OCI-M2 (cell line): ENCODE measurements around the gene CDH12.

Experiments used
- DNase-seq: peaks from one replicate; lab custom pipeline; 2025; ENCODE audit not compliant: unreplicated experiment; lab: John Stamatoyannopoulos, UW

Gene CDH12

DNA sequence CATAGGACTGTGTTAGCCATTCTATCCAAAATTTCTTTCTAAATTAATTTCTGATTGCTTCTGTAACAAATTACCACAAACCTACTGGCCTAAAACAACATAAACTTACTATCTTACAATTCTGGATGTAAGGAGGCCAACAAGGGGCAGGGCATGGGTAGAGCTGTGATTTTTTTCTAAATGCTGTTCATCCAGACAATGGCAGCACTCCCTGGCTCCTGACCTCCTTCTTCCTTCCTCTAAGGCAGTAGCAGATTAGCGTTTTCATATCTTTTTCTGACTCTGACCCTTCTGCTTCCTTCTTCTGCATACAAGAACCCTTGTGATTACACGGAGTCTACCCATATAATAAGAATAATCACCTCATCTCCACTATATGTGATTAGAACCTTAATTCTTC lies 1005.8 kb downstream of the CDH12 start:
- DNase-seq = no peak

DNA sequence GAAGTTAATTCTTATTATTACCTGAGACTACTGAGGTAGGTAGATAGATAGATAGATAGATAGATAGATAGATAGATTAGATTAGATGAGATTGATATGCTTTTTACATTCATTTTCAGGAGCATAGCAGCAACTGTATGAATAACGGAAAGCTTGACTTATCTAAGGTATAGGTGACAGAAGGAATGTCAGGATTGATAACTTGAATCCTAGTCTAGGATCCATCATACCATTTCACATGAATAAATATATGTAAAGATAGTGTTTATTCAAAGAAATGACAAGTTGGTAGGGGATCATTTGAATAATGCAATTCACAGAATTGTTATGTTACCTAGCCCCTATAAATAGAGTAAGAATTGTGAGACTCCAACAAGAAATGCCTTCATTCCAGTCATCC lies 1008.2 kb downstream of the CDH12 start:
- DNase-seq = no peak

DNA sequence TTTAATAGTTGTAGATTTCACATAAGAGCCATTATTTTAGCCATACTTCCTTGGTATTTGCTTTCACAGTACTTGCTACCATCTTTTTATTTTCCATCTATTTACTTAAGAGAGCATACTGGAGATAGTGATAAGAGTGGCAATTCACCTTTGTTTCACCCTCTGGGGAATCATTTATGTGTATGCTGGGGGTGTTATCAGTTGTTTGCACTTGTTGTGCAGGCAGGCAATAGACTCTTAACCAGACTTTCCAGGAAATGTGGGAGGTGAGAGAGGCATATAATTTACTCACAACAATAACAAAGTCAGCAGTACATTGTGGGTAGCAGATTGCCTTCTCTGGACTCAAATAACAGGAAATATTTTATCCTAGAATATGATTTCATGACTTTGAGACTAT lies 1018.3 kb downstream of the CDH12 start:
- peak; percentile 21 for DNase-seq

DNA sequence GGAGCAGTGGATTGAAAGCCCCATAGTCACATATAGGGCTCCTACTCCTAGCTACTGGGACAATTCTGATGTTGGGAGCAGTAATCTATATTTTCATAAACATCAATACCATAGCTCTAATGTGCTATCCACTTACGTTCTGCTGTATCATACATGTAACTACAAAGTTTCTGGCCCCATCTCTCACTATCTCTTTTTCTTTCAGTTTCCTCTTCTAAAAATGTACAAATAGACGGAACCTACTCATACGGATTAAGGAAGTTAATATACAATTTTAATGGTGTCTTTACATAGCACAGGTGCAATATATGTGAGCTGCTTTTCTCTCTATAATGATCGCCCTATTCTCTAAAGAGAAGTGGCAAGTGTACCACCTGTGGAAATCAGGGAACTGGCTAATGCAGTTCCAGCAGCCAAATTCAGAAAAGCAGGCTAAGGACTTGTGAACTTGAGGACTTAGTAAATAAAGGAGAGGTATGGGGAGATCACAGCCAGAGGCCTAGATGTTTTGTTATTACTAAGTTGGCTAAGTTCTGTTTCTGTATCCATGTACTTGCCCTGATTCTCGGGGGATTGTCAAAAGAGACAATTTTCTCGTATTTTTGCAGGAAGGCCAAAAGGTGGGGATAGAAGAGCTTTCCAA lies 1021.9 kb downstream of the CDH12 start:
- DNase-seq = no peak

DNA sequence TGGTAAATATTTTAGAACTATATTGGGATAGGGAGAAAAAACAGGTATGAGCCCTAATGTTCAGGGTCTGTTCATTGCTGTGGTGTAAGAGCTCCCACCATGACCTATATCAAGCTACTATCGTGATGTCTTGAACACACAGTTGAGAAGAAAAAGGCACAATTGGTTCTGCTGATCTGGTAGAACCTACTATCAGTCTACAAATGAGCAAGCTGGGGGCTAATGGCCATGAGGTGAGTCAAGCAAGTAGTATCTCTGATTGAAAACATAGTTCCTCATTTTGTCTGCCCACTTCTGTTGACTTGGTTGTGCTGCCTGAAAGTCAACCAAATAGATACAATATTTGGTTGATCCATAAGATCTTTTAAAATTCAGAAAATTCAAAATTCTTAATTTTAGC lies 1026.3 kb downstream of the CDH12 start:
- DNase-seq = no peak

DNA sequence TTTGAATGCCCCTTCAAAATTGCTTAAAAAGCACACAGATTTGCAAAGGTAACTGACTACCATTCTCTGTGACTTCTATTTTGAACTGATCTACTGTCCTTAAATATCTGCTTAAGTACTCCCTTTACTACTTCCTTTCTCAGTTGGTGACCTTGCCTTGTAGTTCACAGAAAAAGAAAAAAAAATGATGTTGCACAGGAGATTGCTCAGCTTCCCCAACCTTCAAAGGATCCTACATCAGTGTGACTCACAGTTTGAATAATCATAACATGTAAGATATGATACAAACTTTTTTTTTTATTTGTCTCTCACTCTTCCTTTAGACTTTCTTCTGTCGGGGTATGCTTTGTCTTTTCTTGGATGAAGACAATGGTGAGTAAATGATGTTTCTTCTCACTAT lies 1029.6 kb downstream of the CDH12 start:
- no peak for DNase-seq

DNA sequence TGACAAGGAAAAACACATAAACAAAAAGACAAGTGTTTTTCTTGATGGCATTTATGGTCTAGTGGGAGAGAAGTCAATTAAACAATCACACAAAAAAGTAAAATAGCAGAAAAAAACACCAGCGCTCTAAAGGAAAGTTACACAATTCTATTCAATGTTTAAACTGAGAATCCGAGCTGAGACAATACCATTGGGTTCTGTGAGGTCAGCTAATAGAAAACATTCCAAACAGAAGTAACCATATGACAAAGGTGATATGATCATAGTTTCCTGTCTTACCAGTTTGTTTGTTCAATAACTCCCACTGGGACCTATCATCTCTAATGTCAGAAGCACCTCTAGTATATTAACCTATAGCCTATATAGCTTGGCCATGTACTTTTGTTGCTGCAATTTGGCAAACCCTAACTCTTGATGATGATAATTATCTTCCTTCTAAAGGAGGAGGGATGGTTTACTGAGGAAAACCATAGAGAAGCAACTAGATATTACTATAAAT lies 1030.0 kb downstream of the CDH12 start:
- DNase-seq = no peak

DNA sequence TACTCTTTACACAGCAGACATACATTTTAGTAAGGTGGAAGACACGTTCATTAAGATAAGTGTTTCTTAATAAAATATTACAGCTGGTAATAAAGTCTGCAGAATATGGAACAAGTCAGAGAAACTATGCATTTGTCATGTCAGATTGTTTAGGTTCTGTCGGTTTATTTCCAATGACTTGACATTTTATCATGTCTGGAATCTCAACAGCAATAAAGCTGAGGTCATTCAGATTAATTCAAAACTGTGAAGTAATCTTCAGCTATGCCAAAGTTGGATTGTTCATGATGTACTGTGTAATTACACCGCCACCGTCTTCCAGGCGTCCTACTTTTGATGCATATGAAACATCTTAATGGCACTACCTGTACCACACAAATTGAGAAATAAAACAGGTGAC lies 1032.6 kb downstream of the CDH12 start:
- DNase-seq = no peak

DNA sequence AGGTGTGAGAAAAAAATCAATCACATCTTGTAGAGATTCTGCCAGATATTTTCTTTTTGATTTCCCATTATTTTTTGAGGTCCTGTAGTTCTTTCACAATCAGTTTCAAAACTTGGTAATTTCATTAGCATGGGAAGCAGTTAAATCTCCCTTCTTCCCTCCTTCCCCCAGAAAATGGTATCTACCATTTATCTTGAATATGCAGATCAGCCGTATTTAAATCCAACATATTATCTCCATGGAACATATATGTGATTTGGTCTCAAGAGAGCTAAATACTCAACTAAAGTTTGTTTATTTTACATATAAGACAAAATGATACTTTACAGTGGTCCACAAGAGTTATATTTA lies 1034.8 kb downstream of the CDH12 start:
- DNase-seq = no peak

DNA sequence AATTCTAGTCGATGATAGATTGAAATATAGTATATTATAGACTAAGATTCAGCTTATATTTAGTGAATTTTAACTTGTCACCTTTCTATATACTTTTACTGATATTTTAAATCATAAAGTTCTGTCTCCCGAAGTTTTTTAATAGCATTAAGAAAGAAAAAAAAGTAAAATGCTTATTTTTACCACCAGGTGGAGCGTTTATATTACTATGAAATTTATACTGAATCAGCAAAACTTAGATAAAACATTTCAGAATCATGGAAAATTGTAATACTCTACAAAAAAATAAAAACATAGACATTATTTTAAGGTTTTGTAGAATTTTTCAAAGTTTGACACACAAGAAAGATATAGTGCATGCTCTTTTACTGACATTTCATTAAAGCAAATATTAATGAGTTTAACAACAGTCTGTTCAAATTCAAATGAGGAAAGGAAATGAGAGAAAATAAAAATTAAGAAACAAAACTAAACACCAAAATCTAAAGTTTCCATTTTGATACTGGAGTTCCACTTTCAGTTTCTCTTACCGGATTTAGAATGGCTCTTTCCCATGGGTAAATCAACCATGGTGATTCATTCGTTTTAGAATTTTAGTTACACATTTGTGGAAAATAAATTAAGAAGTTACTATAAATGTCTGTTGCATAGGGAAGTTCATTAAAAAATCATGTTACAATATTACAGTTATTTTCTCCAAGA lies 1035.3 kb downstream of the CDH12 start:
- DNase-seq = no peak

DNA sequence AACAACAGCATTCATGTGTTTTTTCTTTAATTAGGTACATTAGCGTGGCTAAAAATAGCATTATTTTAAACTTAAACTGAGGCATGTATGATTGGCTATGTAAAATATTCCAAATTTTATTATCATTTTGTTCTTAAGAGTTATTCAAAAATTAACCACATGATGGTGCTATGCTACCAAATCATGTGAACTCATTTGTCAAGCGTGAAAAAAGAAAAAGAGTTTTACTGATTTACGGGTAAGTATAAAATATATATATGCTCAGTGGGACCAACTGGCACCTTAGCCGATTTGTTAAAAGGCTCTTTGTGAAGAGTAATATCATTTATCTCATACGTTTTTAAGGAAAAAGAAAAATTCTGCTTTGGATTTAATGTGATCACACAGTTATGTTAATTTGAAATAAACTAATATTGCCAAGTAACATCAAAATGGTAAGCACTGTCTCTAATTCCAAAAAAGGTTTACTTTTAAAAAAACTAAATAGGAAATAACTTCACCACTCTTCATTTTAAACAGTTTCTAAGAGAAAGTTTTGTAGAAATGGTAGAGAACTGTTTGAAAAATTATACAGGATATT lies 1042.3 kb downstream of the CDH12 start:
- no peak for DNase-seq

DNA sequence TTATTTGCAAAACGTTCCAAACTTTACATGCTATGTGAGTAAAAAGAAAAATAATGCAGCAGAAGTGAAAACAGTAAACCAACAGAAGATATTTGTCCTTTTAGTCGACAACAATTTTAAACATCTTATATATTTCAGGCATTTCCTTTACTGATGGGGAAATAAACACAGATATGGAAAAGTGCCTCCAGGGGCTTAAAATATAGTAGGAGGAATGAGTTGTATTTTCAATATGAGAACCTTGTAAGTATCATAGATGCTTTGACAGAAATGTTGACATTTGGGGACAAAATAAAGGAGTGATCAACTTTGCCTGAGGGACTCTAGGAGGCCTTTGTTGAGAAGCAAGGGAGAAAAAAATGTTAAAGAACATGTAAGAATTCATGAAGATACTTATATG lies 1043.5 kb downstream of the CDH12 start:
- DNase-seq = no peak

DNA sequence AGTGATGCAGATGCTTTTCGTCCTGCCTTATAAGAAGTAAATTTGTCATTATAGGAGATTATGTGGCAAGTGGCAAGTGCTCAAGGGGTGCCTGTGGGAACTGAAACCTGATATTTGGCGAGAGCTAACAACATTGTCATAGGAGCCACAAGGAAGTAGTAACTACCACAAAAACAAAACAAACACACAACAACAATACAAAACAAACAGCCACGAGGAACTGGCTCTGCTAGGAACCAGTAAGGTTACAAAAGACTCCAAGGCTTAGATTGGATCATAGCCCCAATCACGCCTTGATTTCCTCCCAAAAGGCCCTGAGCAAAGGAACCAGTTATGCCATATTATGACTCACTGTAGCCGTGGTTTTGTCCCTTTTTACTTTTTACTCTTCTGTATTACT lies 1045.2 kb downstream of the CDH12 start:
- no peak for DNase-seq

DNA sequence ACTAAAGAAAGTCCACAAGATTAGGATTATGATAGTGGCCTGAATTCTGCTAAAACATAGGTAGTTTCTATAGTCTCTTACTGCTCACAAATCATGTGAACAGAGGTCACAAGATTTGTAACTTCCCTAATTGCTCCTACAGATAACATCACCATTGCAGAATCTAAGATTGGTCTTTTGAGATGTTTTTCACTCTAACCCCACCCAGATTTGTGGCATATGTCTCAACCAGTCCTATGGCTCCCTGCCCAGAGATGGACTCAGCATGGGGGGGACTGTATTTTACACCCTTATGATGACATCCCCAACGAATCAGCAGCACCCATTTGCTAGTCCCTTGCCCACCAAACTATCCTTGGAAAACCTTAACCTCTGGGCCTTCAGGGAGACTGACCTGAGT lies 1046.2 kb downstream of the CDH12 start:
- DNase-seq = no peak

DNA sequence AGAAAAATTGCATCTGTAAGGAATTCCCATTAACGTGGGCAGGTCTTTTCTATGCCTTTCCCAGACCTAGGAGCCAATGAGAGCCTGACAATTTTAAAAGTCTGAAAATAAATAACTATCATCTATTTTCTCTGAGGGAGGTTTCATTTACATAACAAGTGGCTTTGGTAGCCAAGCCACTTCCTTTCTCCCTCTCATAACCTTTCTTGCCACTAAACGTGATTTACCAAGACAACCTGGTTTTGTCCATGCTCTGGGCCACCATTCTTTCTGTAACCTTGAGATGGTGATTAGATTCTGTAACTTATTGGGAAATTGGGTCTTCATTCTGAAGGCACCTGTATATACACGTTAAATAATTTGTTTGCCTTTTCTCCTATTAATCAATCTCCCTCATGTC lies 1046.9 kb downstream of the CDH12 start:
- DNase-seq = no peak

DNA sequence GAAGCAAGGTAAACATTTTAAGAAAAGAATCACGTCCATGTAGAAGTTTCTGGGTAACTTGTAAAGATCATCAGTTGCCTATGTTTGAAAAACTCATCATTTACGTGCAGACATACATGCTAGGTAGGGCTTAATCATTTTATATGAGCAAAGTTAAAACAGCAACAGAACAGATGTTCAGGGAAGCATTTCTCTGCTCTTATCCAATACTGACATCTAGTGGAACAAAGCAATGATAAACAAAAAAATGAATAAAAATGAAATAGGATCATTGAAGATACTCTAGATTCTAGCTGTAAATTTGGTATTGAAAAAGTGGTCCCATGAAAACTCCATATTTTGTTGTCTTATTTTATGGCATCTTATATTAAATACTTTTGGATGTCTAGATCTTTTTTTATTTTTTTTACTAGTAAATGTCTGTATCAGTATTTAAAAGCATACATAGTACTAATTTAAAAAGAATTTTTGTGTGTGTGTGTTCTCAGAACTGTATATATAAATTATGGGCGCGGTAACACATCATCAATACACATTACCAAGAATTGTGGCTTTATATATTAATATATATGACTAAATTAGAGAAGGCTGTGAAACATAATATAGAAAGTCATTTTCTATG lies 1050.2 kb downstream of the CDH12 start:
- DNase-seq = no peak

DNA sequence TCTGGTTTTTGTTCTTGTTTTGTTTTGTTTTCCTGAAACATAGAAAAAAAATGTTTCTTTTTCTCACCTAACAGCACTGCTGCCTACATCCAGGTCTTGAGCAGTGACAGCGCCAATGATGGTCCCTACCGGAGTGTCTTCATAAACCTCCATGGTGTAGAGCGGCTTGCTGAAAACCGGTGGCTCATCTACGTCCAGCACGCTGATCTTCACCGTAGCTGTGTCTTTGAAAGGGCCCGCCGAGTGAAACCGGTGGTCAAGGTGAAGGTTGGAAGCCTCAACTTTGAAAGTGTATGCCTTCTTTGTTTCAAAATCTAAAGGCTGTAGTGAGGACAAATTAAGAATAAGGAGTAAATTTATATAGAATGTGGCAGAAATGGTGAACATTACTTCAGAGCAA lies 1051.0 kb downstream of the CDH12 start:
- DNase-seq = no peak

DNA sequence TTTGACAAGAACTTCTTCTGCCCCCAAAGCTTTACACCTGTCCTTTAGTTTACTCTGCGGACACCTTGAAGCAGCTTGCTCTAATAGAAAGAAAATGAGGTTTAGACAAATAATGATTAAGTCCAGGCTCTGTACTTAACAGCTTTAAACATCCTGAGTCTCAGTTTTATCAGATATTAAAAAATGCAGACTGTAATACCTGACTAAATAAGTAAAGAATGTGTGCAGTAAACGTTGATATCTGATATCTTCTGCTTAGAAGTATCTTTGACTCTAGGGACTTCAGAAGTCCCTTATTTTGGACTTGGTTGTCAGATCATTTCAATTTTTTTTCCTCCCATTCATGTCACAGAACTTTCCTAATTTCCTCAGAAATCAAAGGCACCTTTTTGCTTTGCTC lies 1060.4 kb downstream of the CDH12 start:
- DNase-seq = no peak

DNA sequence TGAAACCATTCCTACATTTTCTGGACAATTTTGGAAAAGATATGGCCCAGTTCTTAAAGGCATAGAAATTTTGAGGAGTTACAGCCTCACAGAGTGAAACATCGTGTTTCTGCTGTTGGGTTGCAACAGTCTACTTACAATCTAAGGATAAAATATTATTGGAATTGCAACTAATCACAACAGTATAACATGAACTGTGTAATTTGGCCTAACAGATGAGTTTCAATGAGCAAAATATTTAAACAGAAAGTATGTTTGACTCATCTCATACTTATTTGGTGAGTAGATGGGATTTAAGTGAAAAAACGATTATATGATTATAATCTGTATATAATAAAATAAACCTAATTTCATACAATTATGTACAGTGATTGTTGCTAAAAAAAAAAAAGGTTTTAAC lies 1061.8 kb downstream of the CDH12 start:
- DNase-seq = no peak

DNA sequence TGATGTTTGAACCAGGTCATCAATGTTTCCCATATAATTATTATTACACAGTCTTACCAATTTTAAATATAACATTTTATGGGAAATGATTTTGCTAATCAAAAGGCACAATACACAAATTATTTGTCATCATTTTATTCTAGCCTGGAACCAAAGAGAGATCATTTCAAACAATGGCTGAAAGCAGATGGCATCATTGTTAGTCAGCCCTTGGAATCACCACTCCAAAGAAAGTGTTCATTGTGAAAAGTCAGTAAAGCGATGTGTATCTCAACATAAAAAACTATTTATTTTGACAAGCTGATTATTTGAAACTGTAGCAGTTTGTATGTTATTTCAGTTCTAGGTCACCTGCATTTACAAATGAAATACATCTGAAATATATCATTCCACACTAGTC lies 1068.7 kb downstream of the CDH12 start:
- no peak for DNase-seq

DNA sequence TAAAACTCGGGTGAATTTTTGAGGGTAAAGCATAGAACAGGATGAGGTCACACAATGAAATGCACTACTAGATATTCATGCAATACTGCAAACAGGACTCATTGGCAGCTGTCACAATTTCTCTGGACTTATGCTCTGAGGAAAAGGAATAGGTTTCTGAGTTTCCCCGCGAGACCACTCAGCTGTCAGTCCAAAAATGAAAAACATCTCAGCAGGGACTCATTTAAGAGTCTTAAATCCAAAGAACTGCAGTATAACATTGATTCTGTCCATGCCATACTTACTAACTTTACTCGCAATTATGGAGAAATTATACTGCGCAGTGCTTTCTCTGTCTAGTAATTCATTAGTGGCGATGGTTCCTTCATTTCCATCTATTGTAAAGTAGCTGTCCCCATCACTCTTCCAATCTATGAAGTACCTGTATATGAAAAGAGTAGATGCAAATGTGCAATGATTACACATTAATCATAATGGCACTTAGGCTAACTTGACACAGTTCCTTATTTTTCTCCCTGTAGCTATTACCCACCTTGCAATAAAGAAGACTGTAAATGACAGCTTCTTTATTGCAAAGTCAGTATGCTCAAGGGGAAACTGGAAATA lies 1070.0 kb downstream of the CDH12 start:
- no peak for DNase-seq

DNA sequence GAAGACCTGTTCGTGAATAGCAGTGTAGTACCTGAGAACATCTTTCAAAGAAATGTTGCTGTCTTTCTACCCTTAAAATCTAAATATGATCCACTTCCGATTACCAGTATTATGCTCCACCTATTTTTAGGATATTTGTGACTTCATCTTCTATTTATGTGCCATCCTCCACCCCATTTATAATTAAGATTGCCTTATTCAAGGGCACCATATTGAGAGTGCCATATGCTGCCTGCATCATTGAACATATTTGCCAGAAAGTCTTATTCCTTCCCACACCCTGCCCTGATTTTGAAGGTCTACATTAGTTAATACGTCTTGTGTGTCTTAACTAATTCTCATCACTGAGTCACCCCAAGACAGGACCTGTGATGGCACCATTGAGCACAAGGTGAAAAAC lies 1076.7 kb downstream of the CDH12 start:
- DNase-seq = no peak
